Measurements from ENCODE around the gene GRB10.

DNA sequence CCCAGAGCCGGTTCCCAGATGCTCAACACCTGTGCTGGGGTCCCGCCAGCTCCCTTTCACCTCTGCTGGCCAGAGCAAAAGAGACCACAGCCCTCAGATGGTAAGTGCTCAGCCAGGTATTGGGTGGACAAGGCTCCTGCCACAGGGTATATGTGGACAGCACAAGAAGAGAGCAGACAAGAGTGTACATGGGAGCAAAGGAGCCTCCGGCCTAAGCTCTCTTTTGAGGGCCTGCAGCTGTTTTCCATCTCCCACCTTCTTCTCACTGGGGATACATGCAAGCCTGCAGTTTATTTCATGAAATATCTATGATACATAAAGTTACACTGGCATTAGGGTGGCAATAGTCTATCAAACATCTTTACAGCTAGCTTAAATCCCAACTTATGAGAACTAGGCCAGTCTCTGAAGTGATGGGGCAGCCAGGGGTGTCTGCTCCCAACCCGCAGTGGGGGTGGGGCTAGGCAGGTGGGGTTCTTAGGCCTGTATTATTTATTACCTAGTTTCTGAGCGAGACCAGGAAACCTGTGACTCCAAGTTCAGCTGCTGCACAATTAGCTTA lies 167.1 kb downstream of the GRB10 start:
- TF ChIP-seq POLR2AphosphoS5 (IDR thresholded peaks at IDR 0.05; ENCODE audit: low read depth, low read length) (no peak), TAF1 (IDR thresholded peaks at IDR 0.05; ENCODE audit: low read depth, low read length) (no peak), POLR2A (IDR thresholded peaks at IDR 0.05; ENCODE audit: low read depth, low read length) (no peak)

Data from GM12891 (cell line).